Nephron (organoid): ENCODE results near the gene CFAP298.

Experiments
- H3K27ac Mint-ChIP-seq, 3 experiments: 2 replicates each; pipeline ENCODE4 v1.8.0; 2020; ENCODE audit warnings: mixed read lengths in 3 of 3, mild to moderate bottlenecking in 2 of 3, moderate library complexity in 1 of 3
- H3K27me3 Mint-ChIP-seq: 2 replicates; pipeline ENCODE4 v1.8.0; 2021; ENCODE audit warnings: low read depth, mild to moderate bottlenecking, moderate library complexity, mixed read lengths
- H3K36me3 Mint-ChIP-seq: 2 replicates; pipeline ENCODE4 v1.8.0; 2020; ENCODE audit warnings: low read depth, mixed read lengths
- H3K4me1 Mint-ChIP-seq: 2 replicates; pipeline ENCODE4 v1.8.0; 2020; ENCODE audit warnings: mixed read lengths
- H3K4me3 Mint-ChIP-seq, 3 experiments: 2 replicates each; pipeline ENCODE4 v1.8.0; 2020; ENCODE audit warnings: mild to moderate bottlenecking in 3 of 3, mixed read lengths in 3 of 3, moderate library complexity in 2 of 3
- H3K9me3 Mint-ChIP-seq: 2 replicates; pipeline ENCODE4 v1.8.0; 2020; ENCODE audit warnings: mixed read lengths
- TF ChIP-seq, protein P1 (sequence below), 3 experiments: fragments of 200-600 bp; sonication (generic); IDR thresholded peaks; one replicate each; pipeline ENCODE4 v1.5.0; 2021; ENCODE audit warnings: antibody characterized with exemption in 3 of 3; ENCODE audit not compliant: unreplicated experiment in 3 of 3

Gene CFAP298

DNA sequence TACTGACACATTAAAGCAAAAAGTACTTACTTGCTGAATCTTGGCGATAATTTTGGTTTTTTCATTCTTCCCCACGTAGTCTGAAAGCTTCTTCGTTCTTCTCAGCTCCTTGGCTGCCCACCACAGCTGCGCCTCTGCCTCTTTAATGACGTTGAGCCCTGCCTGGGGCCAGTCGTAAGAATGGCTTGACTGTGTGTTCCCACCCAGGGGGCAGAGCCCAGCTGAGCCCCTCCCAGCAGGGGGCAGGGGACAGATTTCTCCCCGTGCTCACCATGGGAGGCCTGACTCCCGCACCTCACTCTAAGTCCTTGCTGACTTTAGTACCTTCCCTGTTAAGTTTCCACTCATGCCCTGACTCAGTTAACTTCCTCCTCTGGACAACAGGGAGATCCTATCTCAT, 9.0 kb downstream of the CFAP298 start:
- Mint-ChIP-seq H3K4me3 (no peak overlapping the region), H3K4me1 (no peaks in the 10 kb centered on the region), H3K27me3 (no peaks in the 10 kb centered on the region), H3K27ac (no peak overlapping the region), H3K9me3 (no peaks in the 10 kb centered on the region), H3K36me3 (peaks cover 46% of the 10 kb centered on the region)
- TF ChIP-seq, protein P1, sequence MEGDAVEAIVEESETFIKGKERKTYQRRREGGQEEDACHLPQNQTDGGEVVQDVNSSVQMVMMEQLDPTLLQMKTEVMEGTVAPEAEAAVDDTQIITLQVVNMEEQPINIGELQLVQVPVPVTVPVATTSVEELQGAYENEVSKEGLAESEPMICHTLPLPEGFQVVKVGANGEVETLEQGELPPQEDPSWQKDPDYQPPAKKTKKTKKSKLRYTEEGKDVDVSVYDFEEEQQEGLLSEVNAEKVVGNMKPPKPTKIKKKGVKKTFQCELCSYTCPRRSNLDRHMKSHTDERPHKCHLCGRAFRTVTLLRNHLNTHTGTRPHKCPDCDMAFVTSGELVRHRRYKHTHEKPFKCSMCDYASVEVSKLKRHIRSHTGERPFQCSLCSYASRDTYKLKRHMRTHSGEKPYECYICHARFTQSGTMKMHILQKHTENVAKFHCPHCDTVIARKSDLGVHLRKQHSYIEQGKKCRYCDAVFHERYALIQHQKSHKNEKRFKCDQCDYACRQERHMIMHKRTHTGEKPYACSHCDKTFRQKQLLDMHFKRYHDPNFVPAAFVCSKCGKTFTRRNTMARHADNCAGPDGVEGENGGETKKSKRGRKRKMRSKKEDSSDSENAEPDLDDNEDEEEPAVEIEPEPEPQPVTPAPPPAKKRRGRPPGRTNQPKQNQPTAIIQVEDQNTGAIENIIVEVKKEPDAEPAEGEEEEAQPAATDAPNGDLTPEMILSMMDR (IDR thresholded peaks at IDR 0.05; ENCODE audit: unreplicated experiment in 3 of 3): no peak

- Mint-ChIP-seq H3K9me3 (no peaks in the 10 kb centered on the region), H3K36me3 (peaks cover 40% of the 10 kb centered on the region), H3K4me3 (no peak overlapping the region), H3K27me3 (no peaks in the 10 kb centered on the region), H3K4me1 (no peaks in the 10 kb centered on the region), H3K27ac (no peak overlapping the region)
- TF ChIP-seq, protein P1 (IDR thresholded peaks at IDR 0.05; ENCODE audit: unreplicated experiment in 3 of 3): no peak
These were observed 10.1 kb downstream of the CFAP298 start for GRCh38 chr21:32602099-32602498.

DNA sequence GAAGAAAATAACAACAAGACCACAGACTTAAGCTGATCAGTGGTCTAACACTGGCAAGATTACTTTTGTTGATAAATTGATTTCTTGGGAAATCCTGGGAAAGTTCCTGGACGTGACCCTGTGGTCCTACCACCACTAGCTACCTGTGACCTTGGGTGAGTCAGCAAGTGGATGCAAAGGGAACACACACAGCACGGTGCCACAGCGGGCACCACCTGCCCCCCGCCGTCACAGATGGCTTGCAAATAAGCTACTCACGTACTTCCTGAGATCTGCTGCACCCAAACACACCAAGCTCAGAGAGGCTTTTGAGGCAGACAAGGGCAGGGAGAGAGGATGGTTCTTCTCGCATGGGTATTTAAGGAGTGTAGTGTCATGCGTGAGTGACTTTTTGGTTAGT, 12.7 kb downstream of the CFAP298 start:
- TF ChIP-seq, protein P1 (IDR thresholded peaks at IDR 0.05; ENCODE audit: unreplicated experiment in 3 of 3): no peak
- Mint-ChIP-seq H3K36me3 (peaks cover 22% of the 10 kb centered on the region), H3K4me1 (no peaks in the 10 kb centered on the region), H3K9me3 (no peaks in the 10 kb centered on the region), H3K4me3 (no peak overlapping the region), H3K27ac (no peak overlapping the region), H3K27me3 (no peaks in the 10 kb centered on the region)

DNA sequence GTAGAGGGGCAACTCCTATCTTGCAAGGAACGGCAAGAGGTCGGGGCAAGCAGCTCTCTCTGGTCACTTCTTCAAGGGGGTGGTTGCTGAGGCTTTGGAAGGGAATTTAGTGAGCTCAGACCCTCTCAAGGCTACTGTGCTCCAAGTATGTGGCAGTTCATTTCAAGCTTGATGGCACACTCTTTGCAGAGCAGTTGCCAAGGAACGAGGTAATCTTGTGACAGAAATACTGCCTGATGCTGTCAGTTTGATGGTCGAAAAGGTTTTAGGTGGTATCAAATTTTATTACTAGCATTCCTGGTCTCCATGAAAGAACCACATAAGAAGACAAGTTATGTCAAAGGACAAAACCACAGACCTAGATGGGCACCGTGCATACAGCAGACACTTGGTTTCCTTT, 13.1 kb downstream of the CFAP298 start:
- H3K36me3 Mint-ChIP-seq: peaks cover 18% of the 10 kb centered on the region
- H3K27ac Mint-ChIP-seq: no peak overlapping the region
- H3K4me3 Mint-ChIP-seq: no peak overlapping the region
- H3K9me3 Mint-ChIP-seq: no peaks in the 10 kb centered on the region
- no peaks in the 10 kb centered on the region for H3K4me1 Mint-ChIP-seq
- TF ChIP-seq, protein P1 (IDR thresholded peaks at IDR 0.05; ENCODE audit: unreplicated experiment in 3 of 3): no peak
- no peaks in the 10 kb centered on the region for H3K27me3 Mint-ChIP-seq

DNA sequence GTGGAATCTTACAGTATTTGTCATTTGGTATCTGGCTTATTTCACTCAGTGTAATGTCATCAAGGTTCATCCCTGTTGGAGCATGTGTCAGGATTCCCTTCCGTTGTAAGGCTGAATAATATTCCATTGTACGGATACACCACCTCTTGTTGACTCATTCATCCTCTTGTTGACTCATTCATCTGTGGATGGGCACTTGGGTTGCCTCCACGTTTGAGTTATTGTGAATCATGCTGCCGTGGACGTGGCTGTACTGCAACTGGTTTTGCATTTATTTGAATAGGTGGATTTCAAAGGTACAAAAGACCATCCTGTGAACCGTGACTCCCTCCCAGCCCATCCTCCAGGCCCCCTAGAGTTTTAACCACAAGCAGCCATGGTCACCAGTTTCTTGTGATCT, 15.0 kb downstream of the CFAP298 start:
- peaks cover 8% of the 10 kb centered on the region for H3K36me3 Mint-ChIP-seq
- no peak overlapping the region for H3K27ac Mint-ChIP-seq
- H3K4me1 Mint-ChIP-seq: peaks cover 8% of the 10 kb centered on the region
- TF ChIP-seq, protein P1 (IDR thresholded peaks at IDR 0.05; ENCODE audit: unreplicated experiment in 3 of 3): no peak
- no peaks in the 10 kb centered on the region for H3K9me3 Mint-ChIP-seq
- no peak overlapping the region for H3K4me3 Mint-ChIP-seq
- H3K27me3 Mint-ChIP-seq: no peaks in the 10 kb centered on the region

DNA sequence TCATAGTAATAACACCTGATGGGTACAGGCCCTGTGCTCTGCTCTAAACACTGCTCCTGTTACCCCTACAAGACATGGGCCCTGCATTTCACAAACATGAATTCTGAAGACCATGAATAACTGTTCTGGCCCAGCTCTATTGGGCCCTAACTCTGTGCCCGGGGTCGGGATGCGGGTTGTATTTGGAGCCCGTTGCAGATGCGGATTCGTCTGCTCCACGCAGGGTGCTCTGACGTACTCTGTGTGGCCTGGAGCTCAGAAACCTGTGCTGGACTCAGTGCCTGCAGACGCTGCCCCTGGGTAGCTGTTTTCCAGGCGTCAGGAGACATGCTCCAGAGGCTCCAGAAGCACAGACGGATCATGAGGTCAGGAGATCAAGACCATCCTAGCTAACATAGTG, 16.7 kb downstream of the CFAP298 start:
- Mint-ChIP-seq H3K27ac (no peak overlapping the region), H3K36me3 (no peaks in the 10 kb centered on the region), H3K27me3 (no peaks in the 10 kb centered on the region), H3K4me3 (no peak overlapping the region), H3K4me1 (peaks cover 8% of the 10 kb centered on the region), H3K9me3 (no peaks in the 10 kb centered on the region)
- TF ChIP-seq, protein P1 (IDR thresholded peaks at IDR 0.05; ENCODE audit: unreplicated experiment in 3 of 3): no peak
